C4-2B (cell line): Measurements from ENCODE around the gene CDKN2AIP.

Experiments
- CTCF ChIP-seq: fragments of 450-650 bp; conservative IDR thresholded peaks from 2 replicates; pipeline ENCODE4 v1.5.1; 2017; ENCODE audit warnings: mild to moderate bottlenecking
- ZFX ChIP-seq: fragments of 450-650 bp; IDR thresholded peaks from 2 replicates; pipeline ENCODE4 v1.6.1; 2017

DNA sequence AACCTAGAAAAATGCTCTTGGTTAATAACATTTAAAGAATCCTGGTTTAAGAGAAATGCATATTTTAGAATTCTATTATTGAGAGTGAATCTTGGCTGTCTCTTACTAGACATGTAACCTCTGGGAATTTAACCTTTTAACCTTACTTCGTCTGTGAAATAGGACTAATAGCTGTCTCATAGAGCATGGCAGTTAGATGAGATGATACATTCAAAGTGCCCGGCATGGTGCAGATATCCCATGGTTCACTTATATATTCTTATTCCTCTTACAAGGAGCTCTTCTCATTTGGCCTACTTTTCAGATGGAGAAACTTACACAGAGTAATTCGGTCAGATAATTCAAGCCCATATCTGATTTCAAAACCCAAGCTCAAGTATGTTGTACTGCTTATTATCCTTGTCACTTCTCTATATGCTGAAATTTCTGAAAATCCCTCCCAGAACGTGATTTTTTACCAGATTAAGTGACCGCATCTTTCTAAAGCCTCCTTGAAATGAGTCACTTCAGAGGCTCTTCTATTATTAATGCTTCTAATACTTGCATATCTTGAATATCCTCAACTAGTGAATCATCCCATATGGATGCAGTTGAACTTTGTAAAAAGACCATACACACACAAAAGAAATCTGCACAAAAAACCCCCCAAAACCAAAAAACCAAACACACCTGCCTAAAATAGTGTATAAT, 4.9 kb downstream of the CDKN2AIP start:
- TF ChIP-seq CTCF (no peak), ZFX (no peak)
